Measurements from ENCODE around the gene ERI3.

- TF ChIP-seq POLR2A (IDR thresholded peaks at IDR 0.05; ENCODE audit: borderline replicate concordance, extremely low read depth, insufficient read depth, insufficient read length) (no peak), CTCF (IDR thresholded peaks at IDR 0.05 in 2 of 3, conservative IDR thresholded peaks at IDR 0.05 in 1 of 3; ENCODE audit: borderline replicate concordance in 1 of 3, insufficient read depth in 1 of 3, low read depth in 2 of 3, low read length in 2 of 3) (no peak), CEBPB (IDR thresholded peaks at IDR 0.05; ENCODE audit: low read depth) (no peak)
Observed at GRCh38 chr1:44326024-44326701, 28.9 kb downstream of the ERI3 start.

Measured in HCT116 (cell line).